Measurements from ENCODE around the gene ADGRD1.

The ADGRD1 gene

GRCh38 chr12:131065279-131065678 is 111.6 kb downstream of the ADGRD1 start:
- H4K91ac ChIP-seq (ENCODE audit: low read length) = no peak overlapping the region
- no peak overlapping the region for H4K8ac ChIP-seq (ENCODE audit: low read length)
- no peak for DNase-seq
- no peaks in the 10 kb centered on the region for H3K36me3 ChIP-seq (ENCODE audit: control insufficient read depth in 1 of 2, insufficient read depth in 2 of 2, low read depth in 1 of 2, low read length in 2 of 2)
- H2BK120ac ChIP-seq (ENCODE audit: low read depth, low read length) = no peak overlapping the region
- H3K27ac ChIP-seq (ENCODE audit: low read length, poor library complexity, severe bottlenecking) = no peak overlapping the region
- H3K14ac ChIP-seq (ENCODE audit: low read length in 2 of 2) = no peak overlapping the region
- H3K4me3 ChIP-seq (ENCODE audit: insufficient read depth in 1 of 2, low read depth in 1 of 2, low read length in 2 of 2) = no peak overlapping the region
- no peaks in the 10 kb centered on the region for H3K79me1 ChIP-seq (replicated peaks; ENCODE audit: low read length, poor library complexity, severe bottlenecking)
- H2BK15ac ChIP-seq (ENCODE audit: low read depth, poor library complexity, severe bottlenecking) = no peak overlapping the region
- no peak overlapping the region for H2AFZ ChIP-seq (ENCODE audit: low read depth, low read length)
- H2BK12ac ChIP-seq (ENCODE audit: low read length in 2 of 2) = no peak overlapping the region
- no peaks in the 10 kb centered on the region for H3K9me3 ChIP-seq (ENCODE audit: control insufficient read depth, low read length)
- WGBS = 83% methylated on average over 11 of the region's 11 CpGs
- H3K9ac ChIP-seq (ENCODE audit: low read length) = no peak overlapping the region
- H2AK5ac ChIP-seq (ENCODE audit: low read length, severe bottlenecking) = no peak overlapping the region
- H3K18ac ChIP-seq (ENCODE audit: low read depth in 1 of 2, low read length in 2 of 2) = no peak overlapping the region
- H2BK5ac ChIP-seq (ENCODE audit: low read depth, low read length, poor library complexity, severe bottlenecking) = no peak overlapping the region
- H3K27me3 ChIP-seq (ENCODE audit: control insufficient read depth in 1 of 2, insufficient read depth in 1 of 2, low read length in 2 of 2) = peaks cover 0 to 3% of the 10 kb centered on the region in 2 experiments
- H3K4ac ChIP-seq (ENCODE audit: low read depth in 1 of 2, low read length in 2 of 2) = no peak overlapping the region
- no peak overlapping the region for H3K23ac ChIP-seq (ENCODE audit: low read length in 2 of 2)
- H3K4me2 ChIP-seq (ENCODE audit: low read length, poor library complexity, severe bottlenecking) = no peak overlapping the region
- H3K4me1 ChIP-seq (ENCODE audit: control insufficient read depth, insufficient read depth, low read depth, low read length) = no peaks in the 10 kb centered on the region

- Histone ChIP-seq H3K27me3 (ENCODE audit: control insufficient read depth in 1 of 2, insufficient read depth in 1 of 2, low read length in 2 of 2) (peaks cover 0 to 3% of the 10 kb centered on the region in 2 experiments), H2BK15ac (ENCODE audit: low read depth, poor library complexity, severe bottlenecking) (no peak overlapping the region), H3K36me3 (ENCODE audit: control insufficient read depth in 1 of 2, insufficient read depth in 2 of 2, low read depth in 1 of 2, low read length in 2 of 2) (no peaks in the 10 kb centered on the region), H2BK120ac (ENCODE audit: low read depth, low read length) (no peak overlapping the region), H3K4me2 (ENCODE audit: low read length, poor library complexity, severe bottlenecking) (no peak overlapping the region), H3K79me1 (replicated peaks; ENCODE audit: low read length, poor library complexity, severe bottlenecking) (no peaks in the 10 kb centered on the region), H3K4ac (ENCODE audit: low read depth in 1 of 2, low read length in 2 of 2) (no peak overlapping the region), H2BK12ac (ENCODE audit: low read length in 2 of 2) (no peak overlapping the region), H4K8ac (ENCODE audit: low read length) (no peak overlapping the region), H3K4me1 (ENCODE audit: control insufficient read depth, insufficient read depth, low read depth, low read length) (no peaks in the 10 kb centered on the region), H2BK5ac (ENCODE audit: low read depth, low read length, poor library complexity, severe bottlenecking) (no peak overlapping the region), H3K14ac (ENCODE audit: low read length in 2 of 2) (no peak overlapping the region), H3K18ac (ENCODE audit: low read depth in 1 of 2, low read length in 2 of 2) (no peak overlapping the region), H3K9ac (ENCODE audit: low read length) (no peak overlapping the region), H3K9me3 (ENCODE audit: control insufficient read depth, low read length) (no peaks in the 10 kb centered on the region), H3K4me3 (ENCODE audit: insufficient read depth in 1 of 2, low read depth in 1 of 2, low read length in 2 of 2) (no peak overlapping the region), H4K91ac (ENCODE audit: low read length) (no peak overlapping the region), H3K23ac (ENCODE audit: low read length in 2 of 2) (no peak overlapping the region), H2AK5ac (ENCODE audit: low read length, severe bottlenecking) (no peak overlapping the region), H3K27ac (ENCODE audit: low read length, poor library complexity, severe bottlenecking) (no peak overlapping the region), H2AFZ (ENCODE audit: low read depth, low read length) (no peak overlapping the region)
- no peak for DNase-seq
- WGBS = 80% methylated on average over 4 of the region's 4 CpGs
Measured at GRCh38 chr12:131065801-131066200, 112.1 kb downstream of the ADGRD1 start.

- no peak overlapping the region for H3K27ac ChIP-seq (ENCODE audit: low read length, poor library complexity, severe bottlenecking)
- H2AK5ac ChIP-seq (ENCODE audit: low read length, severe bottlenecking) = no peak overlapping the region
- no peak for DNase-seq
- no peaks in the 10 kb centered on the region for H3K79me1 ChIP-seq (replicated peaks; ENCODE audit: low read length, poor library complexity, severe bottlenecking)
- H3K23ac ChIP-seq (ENCODE audit: low read length in 2 of 2) = no peak overlapping the region
- no peak overlapping the region for H3K18ac ChIP-seq (ENCODE audit: low read depth in 1 of 2, low read length in 2 of 2)
- H3K27me3 ChIP-seq (ENCODE audit: control insufficient read depth in 1 of 2, insufficient read depth in 1 of 2, low read length in 2 of 2) = peaks cover 0 to 3% of the 10 kb centered on the region in 2 experiments
- no peak overlapping the region for H2AFZ ChIP-seq (ENCODE audit: low read depth, low read length)
- H3K9me3 ChIP-seq (ENCODE audit: control insufficient read depth, low read length) = no peaks in the 10 kb centered on the region
- H4K91ac ChIP-seq (ENCODE audit: low read length) = no peak overlapping the region
- no peak overlapping the region for H2BK5ac ChIP-seq (ENCODE audit: low read depth, low read length, poor library complexity, severe bottlenecking)
- H3K9ac ChIP-seq (ENCODE audit: low read length) = no peak overlapping the region
- H2BK12ac ChIP-seq (ENCODE audit: low read length in 2 of 2) = no peak overlapping the region
- WGBS = 84% methylated on average over 27 of the region's 27 CpGs
- H3K4me3 ChIP-seq (ENCODE audit: insufficient read depth in 1 of 2, low read depth in 1 of 2, low read length in 2 of 2) = no peak overlapping the region
- no peak overlapping the region for H3K4ac ChIP-seq (ENCODE audit: low read depth in 1 of 2, low read length in 2 of 2)
- H3K14ac ChIP-seq (ENCODE audit: low read length in 2 of 2) = no peak overlapping the region
- H2BK15ac ChIP-seq (ENCODE audit: low read depth, poor library complexity, severe bottlenecking) = no peak overlapping the region
- H2BK120ac ChIP-seq (ENCODE audit: low read depth, low read length) = no peak overlapping the region
- no peak overlapping the region for H4K8ac ChIP-seq (ENCODE audit: low read length)
- no peak overlapping the region for H3K4me2 ChIP-seq (ENCODE audit: low read length, poor library complexity, severe bottlenecking)
- H3K36me3 ChIP-seq (ENCODE audit: control insufficient read depth in 1 of 2, insufficient read depth in 2 of 2, low read depth in 1 of 2, low read length in 2 of 2) = no peaks in the 10 kb centered on the region
- H3K4me1 ChIP-seq (ENCODE audit: control insufficient read depth, insufficient read depth, low read depth, low read length) = no peaks in the 10 kb centered on the region
Measured at GRCh38 chr12:131066207-131066885, 112.6 kb downstream of the ADGRD1 start.

- no peak overlapping the region for H4K8ac ChIP-seq (ENCODE audit: low read length)
- no peaks in the 10 kb centered on the region for H3K4me1 ChIP-seq (ENCODE audit: control insufficient read depth, insufficient read depth, low read depth, low read length)
- H2AK5ac ChIP-seq (ENCODE audit: low read length, severe bottlenecking) = no peak overlapping the region
- H3K27ac ChIP-seq (ENCODE audit: low read length, poor library complexity, severe bottlenecking) = no peak overlapping the region
- H3K9ac ChIP-seq (ENCODE audit: low read length) = no peak overlapping the region
- H4K91ac ChIP-seq (ENCODE audit: low read length) = no peak overlapping the region
- no peaks in the 10 kb centered on the region for H3K36me3 ChIP-seq (ENCODE audit: control insufficient read depth in 1 of 2, insufficient read depth in 2 of 2, low read depth in 1 of 2, low read length in 2 of 2)
- H3K4ac ChIP-seq (ENCODE audit: low read depth in 1 of 2, low read length in 2 of 2) = no peak overlapping the region
- no peak overlapping the region for H2BK5ac ChIP-seq (ENCODE audit: low read depth, low read length, poor library complexity, severe bottlenecking)
- no peak overlapping the region for H3K18ac ChIP-seq (ENCODE audit: low read depth in 1 of 2, low read length in 2 of 2)
- H2AFZ ChIP-seq (ENCODE audit: low read depth, low read length) = no peak overlapping the region
- WGBS = 84% methylated on average over 14 of the region's 14 CpGs
- no peak overlapping the region for H2BK12ac ChIP-seq (ENCODE audit: low read length in 2 of 2)
- no peak overlapping the region for H3K4me3 ChIP-seq (ENCODE audit: insufficient read depth in 1 of 2, low read depth in 1 of 2, low read length in 2 of 2)
- H3K4me2 ChIP-seq (ENCODE audit: low read length, poor library complexity, severe bottlenecking) = no peak overlapping the region
- no peak for DNase-seq
- no peak overlapping the region for H2BK15ac ChIP-seq (ENCODE audit: low read depth, poor library complexity, severe bottlenecking)
- no peaks in the 10 kb centered on the region for H3K9me3 ChIP-seq (ENCODE audit: control insufficient read depth, low read length)
- H3K79me1 ChIP-seq (replicated peaks; ENCODE audit: low read length, poor library complexity, severe bottlenecking) = no peaks in the 10 kb centered on the region
- H2BK120ac ChIP-seq (ENCODE audit: low read depth, low read length) = no peak overlapping the region
- no peak overlapping the region for H3K23ac ChIP-seq (ENCODE audit: low read length in 2 of 2)
- H3K14ac ChIP-seq (ENCODE audit: low read length in 2 of 2) = no peak overlapping the region
- peaks cover 0 to 3% of the 10 kb centered on the region in 2 experiments for H3K27me3 ChIP-seq (ENCODE audit: control insufficient read depth in 1 of 2, insufficient read depth in 1 of 2, low read length in 2 of 2)
Measured at GRCh38 chr12:131066886-131067490, 113.3 kb downstream of the ADGRD1 start.
